ENCODE measurements around the gene LLGL1.
A peak's percentile ranks its signal among the peaks of the same experiment; 100 is the strongest.

The LLGL1 gene

DNA sequence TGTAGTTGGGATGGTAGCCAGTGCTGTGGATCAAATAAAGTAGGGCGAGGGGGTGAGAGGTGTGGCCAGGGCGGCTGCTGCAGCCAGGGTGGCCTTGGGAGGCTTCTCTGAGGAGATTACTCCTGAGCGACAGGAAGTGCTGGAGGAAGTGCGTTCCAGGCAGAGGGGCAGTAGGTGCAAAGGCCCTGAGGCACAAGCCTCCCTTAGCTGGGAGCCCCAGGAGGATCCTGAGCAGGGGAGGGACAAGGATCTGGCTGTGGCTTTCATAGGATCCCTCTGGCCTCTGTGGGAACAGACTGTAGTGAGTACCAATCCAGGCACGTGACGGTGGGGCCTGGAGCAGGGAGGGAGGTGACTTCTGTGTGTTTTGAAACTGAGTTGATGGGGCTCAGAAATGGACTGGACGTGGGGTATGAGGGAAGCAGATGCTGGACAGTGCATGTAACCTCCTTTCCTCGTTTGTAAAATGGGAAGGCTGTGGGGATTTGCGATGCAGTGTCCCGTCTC lies 2.8 kb downstream of the LLGL1 start:
- FAIRE-seq (peak; percentile 44), DNase-seq (ENCODE audit: insufficient read length, low spot score) (no peak)

DNA sequence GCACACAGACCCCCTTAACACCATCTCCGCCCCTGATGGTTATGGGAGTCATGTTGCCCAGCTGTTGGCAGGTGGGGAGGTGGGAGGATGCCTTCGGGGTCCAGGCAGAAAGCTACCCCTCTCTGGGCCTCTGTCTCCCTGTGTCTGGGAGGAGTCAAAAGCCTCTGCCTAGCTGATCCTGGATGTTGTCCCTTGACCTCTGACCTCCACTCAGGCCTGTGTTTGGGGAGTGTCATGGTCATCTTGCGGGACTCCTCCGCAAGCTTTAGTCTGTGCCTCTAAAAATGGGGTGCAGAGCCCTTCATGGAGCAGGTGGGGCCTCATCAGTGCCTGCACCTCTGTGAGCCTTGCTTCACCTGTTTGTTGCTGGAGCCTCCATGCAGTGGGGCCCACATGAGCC lies 3.8 kb downstream of the LLGL1 start:
- FAIRE-seq, result no peak
- DNase-seq (ENCODE audit: insufficient read length, low spot score), result no peak

DNA sequence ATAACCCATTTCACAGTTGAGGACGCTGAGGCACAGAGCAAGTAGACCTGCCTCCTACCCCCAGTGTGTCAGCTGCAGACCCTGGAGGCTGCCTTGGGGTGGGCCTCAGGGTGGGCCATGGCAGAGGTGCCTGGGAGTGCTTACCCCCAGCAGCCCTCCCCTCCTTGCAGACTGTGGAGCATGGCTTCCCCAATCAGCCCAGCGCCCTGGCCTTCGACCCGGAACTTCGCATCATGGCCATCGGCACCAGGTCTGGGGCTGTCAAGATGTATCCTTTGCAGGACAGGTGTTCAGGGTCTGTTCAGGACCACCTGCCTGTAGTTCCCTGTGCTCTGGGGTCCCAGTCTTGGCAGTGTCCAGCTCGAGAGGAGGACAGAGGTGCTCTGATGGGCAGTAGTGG lies 4.3 kb downstream of the LLGL1 start:
- peak; percentile 42 for FAIRE-seq

DNA sequence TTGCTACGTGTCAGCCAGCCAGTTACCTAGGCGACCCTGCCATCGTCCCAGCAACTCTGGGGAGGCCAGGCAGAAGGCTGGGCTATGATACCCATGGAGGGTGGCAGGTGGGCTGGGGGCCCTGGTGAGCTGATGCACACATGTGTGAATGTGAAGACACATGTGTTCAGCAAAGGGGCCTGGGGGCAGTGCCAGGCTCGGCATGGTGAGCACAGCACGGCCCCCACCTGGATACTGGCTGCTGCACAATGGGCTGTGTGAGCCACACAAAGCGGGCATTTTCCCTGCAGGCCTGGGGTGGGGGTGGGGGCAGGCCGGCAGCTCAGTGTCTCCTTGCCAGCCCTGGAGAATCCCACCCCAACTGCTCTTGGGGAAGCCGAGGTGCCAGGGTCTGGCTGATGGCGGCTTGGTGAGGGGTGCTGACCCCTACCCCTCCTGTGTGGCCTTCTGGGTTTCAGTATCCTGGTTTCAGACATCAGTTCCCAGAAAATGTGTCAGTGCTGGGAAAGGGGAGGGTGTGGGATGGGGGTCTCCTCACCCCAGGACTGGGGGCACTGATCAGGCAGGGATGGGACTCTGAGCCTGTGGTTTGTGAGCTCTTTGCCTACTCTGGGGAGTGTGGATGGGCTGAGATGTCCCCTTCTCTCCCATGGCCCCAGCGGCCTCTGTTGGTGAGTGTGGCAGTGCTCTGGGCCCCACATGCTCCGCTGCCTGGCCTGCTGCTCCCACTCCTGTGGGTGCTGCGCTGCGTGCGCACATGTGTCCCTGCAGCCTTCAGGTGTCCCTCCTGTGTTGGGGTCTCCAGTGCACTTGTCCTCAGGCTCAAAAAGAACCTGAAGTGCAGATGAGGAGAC lies 5.1 kb downstream of the LLGL1 start:
- no peak for FAIRE-seq
- no peak for DNase-seq (ENCODE audit: insufficient read length, low spot score)

More for the DNA sequence above, 4.3 kb downstream of the LLGL1 start:
- no peak for DNase-seq (ENCODE audit: insufficient read length, low spot score)

DNA sequence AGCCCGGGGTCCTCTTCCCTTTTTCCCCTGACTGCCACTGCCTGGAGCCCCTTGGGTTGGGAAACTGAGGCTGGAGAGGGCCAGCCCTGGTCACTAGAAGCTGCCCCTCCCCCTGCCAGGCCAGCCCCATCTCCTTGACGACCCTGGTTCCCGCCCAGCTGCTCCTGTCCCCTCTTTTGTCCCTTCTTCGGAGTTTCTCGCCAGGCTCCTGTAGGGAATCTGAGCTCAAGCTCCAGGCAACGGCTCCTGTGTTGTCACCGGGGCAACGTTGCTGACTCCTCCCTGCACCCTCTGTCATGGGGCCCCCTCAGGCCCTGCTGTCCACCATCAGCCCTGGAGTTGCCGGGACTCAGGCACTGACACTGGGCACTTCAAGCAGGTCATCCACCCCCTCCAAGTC lies 5.7 kb downstream of the LLGL1 start:
- FAIRE-seq, result no peak

DNA sequence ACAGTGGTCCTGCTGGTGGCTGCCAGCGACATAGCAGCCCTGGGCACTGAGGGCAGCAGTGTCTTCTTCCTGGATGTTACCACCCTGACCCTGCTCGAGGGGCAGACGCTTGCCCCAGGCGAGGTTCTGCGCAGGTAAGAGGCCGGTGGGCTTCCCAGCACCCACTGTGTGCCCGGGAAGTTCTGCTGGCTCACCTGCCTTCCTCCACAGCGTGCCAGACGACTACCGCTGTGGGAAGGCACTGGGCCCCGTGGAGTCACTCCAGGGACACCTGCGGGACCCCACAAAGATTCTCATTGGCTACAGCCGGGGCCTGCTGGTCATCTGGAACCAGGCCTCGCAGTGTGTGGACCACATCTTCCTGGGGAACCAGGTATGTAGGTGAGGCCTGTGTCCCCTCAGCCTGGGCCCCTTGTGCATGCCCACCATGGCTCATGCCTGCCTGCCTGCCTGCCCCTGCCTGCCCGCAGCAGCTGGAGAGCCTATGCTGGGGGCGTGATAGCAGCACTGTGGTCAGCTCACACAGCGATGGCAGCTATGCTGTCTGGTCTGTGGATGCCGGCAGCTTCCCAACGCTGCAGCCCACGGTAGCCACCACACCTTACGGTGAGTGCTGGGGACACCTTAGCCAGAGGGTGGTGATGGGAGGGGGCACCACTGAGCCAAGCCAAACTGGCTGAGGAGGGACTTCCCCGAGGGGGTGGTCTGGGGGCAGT lies 8.5 kb downstream of the LLGL1 start:
- DNase-seq (ENCODE audit: insufficient read length, low spot score) (no peak), FAIRE-seq (no peak)

More for the DNA sequence above, 5.7 kb downstream of the LLGL1 start:
- no peak for DNase-seq (ENCODE audit: insufficient read length, low spot score)

DNA sequence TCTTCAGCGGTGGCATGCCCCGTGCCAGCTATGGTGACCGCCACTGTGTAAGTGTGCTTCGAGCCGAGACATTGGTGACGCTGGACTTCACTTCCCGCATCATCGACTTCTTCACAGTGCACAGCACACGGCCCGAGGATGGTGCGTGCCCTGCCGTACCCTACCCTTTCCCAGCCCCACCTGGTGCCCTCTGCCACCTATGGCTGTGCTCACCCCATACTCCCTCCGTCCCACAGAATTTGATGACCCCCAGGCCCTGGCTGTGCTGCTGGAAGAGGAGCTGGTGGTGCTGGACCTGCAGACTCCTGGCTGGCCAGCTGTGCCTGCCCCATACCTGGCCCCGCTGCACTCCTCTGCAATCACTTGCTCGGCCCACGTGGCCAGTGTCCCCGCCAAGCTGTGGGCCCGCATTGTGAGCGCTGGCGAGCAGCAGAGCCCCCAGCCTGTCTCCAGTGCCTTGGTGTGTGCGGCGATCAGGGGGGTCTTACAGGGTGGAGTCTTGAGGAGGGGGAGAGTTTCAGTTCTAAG lies 9.5 kb downstream of the LLGL1 start:
- DNase-seq (ENCODE audit: insufficient read length, low spot score), result no peak

DNA sequence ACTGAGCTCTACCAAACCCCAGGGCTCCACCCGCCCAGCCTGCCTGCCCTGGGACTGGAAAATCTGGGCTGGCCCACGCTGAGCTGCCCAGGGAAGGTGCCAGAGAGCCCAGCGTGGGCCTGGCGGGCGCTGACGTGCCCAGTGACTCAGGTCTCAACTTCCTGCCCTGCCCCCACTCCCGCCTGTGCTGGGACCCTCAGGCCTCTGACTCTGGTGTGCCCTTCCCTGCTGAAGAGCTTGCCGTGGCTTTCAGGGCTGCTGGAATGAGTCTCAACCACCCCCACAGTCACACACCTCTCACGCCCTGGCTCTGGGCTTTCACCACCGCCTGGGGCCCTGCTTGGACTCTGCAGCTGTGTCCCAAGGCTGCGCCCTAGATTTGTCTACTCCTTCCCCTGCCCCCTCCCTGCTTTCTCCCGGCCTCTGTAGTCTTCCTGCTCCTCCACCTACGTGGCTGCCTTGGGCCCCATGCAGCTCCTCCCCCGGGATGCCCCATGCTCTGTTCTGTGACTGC lies 10.4 kb downstream of the LLGL1 start:
- FAIRE-seq (peak; percentile 98), DNase-seq (ENCODE audit: insufficient read length, low spot score) (peak; percentile 88)

More for the DNA sequence above, 9.5 kb downstream of the LLGL1 start:
- FAIRE-seq, result no peak

DNA sequence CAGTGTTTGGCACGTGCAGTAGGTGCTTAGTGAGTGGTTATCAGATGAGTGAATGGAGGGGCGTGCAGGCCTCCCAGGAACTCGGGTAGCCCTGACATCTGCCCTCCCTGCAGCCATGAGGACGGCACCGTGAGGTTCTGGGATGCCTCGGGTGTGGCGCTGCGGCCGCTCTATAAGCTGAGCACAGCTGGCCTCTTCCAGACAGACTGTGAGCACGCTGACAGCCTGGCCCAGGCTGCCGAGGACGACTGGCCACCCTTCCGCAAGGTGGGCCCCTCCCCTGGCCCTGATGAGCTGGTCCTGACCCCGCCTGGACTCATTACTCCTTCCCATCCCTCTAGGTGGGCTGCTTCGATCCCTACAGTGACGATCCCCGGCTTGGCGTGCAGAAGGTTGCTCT lies 11.1 kb downstream of the LLGL1 start:
- DNase-seq (ENCODE audit: insufficient read length, low spot score) (no peak), FAIRE-seq (no peak)

DNA sequence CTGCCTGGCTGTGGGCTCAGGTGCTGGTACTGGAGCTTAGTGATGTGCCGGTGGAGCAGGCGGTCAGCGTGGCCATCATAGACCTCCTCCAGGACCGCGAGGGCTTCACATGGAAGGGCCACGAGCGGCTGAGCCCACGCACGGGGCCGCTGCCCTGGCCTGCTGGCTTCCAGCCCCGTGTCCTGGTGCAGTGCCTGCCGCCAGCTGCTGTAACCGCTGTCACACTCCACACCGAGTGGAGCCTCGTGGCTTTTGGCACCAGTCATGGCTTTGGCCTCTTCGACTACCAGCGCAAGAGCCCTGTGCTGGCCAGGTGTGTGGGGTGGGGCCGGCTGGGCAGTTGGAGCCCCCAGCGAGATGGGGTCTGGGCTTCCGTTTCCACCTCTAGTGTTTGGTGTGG lies 12.0 kb downstream of the LLGL1 start:
- DNase-seq (ENCODE audit: insufficient read length, low spot score) (no peak), FAIRE-seq (peak; percentile 49)

DNA sequence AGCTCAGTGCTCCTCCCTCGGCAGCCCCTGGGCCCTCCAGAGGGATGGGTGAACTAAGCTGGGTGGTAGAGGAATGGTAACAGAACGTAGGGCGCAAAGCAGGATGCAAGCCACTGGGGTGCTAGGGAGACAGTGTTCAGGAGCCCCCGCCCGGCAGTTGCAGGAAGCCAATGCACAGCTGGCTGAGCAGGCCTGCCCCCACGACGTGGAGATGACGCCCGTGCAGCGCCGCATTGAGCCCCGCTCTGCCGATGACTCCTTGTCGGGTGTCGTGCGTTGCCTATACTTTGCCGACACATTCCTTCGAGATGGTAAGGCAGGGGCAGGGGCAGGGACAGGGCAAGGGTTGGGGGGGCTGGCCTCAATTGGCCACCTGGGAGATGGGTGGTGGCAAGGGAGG lies 12.9 kb downstream of the LLGL1 start:
- DNase-seq (ENCODE audit: insufficient read length, low spot score) (no peak), FAIRE-seq (no peak)

DNA sequence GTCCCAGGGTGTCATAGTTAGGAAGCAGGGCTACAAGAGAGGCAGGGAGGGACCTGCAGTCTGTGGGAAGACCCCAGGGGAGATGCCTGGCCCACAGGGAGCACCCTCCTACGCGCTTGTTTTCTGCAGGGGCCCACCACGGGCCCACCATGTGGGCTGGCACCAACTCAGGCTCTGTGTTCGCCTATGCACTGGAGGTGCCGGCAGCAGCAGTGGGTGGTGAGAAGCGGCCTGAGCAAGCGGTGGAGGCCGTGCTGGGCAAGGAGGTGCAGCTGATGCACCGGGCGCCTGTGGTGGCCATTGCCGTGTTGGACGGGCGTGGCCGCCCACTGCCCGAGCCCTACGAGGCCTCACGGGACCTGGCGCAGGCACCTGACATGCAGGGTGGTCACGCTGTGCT lies 15.0 kb downstream of the LLGL1 start:
- FAIRE-seq, result no peak
- DNase-seq (ENCODE audit: insufficient read length, low spot score), result no peak

DNA sequence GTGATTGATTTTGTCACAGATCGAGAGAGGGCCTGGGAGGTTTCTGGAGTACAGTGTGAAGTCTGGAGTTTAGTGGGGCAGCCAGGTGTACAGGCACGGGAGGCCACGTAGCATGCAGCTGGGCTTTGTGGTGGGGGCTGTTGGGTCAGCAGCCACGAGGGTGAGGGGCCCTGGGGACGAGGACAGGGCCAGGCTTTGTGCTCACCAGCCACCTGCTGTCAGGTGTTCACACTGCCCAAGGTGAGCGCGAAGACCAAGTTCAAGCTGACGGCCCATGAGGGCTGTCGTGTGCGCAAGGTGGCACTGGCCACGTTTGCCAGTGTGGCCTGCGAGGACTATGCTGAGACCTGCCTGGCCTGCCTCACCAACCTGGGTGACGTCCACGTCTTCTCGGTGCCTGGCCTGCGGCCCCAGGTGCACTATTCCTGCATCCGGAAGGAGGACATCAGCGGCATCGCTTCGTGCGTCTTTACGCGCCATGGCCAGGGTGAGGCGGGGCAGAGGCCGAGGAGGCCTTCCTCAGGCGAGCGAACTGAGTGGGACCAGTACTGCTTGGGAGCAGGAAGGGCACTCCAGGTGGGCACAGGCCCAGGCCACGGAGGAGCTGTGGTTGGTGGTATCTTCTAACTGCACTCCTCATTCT lies 15.9 kb downstream of the LLGL1 start:
- DNase-seq (ENCODE audit: insufficient read length, low spot score), result no peak
- FAIRE-seq, result peak; percentile 87

DNA sequence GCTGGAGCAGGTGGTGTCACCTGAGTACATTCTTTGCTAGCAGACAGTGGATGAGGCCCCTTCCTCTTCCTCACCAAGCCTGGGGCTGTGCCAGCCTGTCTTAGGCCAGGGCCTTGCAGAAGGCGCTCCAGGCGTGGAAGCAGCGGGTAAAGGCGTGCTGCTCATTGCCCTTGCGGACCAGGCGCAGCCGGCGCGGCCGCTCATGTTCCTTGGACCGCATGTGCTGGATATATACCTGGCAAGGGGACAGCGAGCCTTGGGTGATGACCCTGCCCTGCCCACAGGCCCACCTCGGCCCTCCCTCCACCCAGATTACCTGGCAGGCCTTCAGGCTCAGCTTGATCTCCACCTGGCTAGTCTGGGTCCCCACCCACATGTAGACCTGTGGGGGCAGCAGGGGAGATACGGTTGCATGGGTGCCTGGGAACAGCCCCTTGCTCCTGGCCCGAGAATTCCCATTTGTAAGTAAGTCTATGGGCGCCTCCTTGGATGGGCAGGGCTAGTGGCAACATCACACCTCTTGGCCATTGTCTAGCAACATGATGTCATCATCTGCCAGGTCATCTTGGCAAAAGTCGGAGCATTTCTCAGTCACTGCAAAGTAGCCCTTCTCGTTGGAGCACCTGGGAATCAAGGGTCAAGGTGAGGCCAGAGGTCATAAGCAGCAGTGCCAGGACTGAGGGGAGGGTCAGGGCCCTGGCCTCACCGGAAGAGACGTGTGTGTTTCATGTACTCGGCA lies 19.8 kb downstream of the LLGL1 start:
- no peak for DNase-seq (ENCODE audit: insufficient read length, low spot score)
- peak; percentile 69 for FAIRE-seq

DNA sequence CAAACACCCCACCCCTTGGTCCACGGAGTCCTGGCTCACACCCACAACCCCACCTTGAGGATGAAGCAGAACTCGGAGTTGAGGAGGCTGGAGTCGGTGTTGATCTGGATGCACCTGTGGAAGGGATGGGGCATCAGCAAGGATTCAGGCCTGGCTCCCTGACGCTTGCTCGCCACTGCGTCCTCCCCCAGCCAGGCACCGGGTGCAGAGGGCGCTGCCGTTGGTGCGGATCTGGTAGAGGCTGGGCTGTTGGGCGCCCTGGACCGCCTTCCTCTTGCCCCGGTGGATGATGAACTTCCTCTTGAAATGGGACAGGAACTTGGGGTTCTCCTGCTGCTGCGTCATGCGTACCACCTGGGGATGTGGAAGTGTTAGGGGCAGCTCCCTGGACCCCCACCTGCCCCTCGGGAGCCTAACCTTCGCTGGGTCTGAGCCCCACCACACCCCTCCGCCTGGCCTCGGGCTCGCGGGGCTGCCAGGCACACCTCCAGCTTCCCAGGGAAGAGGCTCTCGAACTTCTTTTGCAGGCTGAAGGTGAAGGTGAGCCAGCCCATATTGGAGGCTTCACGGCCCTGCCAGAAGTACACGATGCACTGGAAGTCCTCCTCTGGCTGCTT lies 20.8 kb downstream of the LLGL1 start:
- DNase-seq (ENCODE audit: insufficient read length, low spot score) (no peak), FAIRE-seq (peak; percentile 78)

DNA sequence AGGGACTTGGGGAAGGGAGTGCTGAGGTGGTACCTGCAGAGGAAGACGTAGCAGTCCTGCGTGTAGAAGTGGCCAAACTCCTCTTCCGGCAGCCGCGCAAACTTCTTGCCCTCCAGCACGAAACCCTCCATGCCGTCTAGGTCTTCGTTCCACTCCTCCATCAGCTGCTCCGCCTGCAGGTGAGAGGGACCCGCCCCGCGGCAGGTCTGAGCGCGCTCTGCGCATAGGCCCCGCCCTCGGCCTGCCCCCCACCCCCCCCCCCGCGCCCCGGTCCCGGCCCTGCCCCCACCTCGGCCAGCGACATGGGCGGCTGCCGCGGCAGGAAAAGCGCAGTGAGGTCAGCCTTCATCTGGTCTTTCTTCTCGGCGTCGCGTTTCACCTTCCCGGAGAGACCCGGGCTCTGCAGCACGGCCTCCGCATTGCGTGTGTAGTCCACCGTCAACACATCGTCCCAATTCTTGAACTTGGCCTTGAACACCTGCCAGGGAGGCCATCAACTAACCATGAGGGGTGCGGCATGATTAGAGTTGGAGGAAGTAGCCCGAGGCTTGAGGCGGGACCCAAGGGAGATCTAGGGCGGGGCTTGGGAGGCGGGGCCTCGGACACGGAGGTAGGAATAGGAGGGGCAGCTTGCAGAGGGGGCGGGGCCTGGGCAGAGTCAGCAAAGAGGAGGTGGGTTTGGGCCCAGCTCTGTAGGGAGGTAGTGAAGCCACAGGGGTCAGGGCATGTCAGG lies 21.6 kb downstream of the LLGL1 start:
- DNase-seq (ENCODE audit: insufficient read length, low spot score) (no peak), FAIRE-seq (peak; percentile 60)

DNA sequence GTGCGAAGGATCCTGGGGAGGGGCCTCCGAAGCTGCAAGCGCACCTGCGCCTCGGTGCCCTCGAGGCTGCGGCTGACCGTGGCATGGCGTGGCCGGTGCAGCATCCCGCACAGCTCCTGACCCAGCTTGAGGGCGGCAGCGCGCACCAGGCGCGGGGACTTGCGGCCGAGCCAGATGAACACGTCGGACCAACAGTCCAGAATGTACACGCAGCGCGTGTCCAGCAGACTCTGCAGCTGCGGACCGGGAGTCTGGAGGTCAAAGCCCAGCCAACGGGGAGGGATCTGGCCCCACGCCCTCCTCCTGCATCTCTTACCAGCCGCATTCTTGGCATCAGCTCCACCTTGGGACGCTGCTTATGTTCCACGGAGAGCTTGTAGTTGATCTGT lies 22.2 kb downstream of the LLGL1 start:
- FAIRE-seq, result peak; percentile 33

DNA sequence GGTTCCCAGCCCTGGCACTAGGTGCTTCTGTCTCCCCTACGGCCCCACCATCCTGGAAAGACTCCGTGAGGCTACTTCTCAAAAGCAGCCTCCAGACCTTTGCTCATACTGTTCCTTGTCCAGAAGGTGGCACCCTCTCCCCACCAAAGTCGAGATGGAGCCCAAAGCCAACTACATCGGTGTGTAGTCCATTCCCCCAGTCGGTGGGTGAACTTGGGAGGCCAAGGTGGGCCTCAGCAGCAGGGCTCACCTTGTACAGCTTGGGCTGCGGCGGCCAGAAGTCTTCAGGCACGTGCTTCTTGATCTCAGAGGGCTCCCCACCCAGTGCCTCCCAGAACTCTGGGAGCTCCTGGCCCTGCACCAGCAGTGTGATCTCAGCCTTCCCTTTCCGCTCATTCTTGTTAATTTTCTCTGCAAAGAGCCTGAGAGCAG lies 22.9 kb downstream of the LLGL1 start:
- FAIRE-seq, result peak; percentile 96

More for the DNA sequence above, 22.2 kb downstream of the LLGL1 start:
- no peak for DNase-seq (ENCODE audit: insufficient read length, low spot score)

DNA sequence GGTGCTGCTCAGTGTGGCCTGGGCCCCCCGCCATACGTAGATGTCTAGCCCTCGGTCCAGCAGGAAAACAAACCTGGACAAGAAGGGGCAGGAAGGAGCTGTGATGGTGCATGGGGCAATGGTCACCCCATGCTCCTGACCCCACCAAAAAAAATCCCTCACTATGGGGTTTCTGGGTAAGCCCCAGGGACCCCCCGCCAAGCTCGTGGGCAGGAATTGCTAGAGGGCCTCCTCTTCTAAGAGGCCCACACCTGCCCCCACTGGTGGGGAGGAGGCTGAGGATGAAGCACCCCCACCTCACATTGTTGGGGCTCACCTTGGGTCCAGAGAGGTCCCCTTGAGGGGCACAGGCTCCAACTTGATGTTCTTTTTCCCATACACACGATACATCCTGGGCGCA lies 23.4 kb downstream of the LLGL1 start:
- DNase-seq (ENCODE audit: insufficient read length, low spot score) (no peak), FAIRE-seq (peak; percentile 57)

More for the DNA sequence above, 22.9 kb downstream of the LLGL1 start:
- DNase-seq (ENCODE audit: insufficient read length, low spot score), result peak; percentile 96
